DMS79 treated with DMSO at 0.1 percent for 48 hours (cell line): Measurements from ENCODE around the gene BARX2.
A peak's percentile ranks its signal among the peaks of the same experiment; 100 is the strongest.
"Not testable (repeated sequence)": the region's sequence is repeated elsewhere in the genome, so short reads cannot be mapped to it uniquely, and the experiment has no call there.

Experiments used
- DNase-seq: peaks from one replicate; lab custom pipeline; 2025; lab: John Stamatoyannopoulos, UW

BARX2 gene, protein sequence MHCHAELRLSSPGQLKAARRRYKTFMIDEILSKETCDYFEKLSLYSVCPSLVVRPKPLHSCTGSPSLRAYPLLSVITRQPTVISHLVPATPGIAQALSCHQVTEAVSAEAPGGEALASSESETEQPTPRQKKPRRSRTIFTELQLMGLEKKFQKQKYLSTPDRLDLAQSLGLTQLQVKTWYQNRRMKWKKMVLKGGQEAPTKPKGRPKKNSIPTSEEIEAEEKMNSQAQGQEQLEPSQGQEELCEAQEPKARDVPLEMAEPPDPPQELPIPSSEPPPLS

GRCh38 chr11:129375751-129376657 lies at the start of gene BARX2:
Gene BARX2 (plus strand): TSS chr11:129375848. CDS start chr11:129376036, 188 bp downstream.
- DNase-seq: peak; percentile 77

GRCh38 chr11:129326921-129327320 lies 48.7 kb upstream of the BARX2 start:
- DNase-seq: no peak

DNA sequence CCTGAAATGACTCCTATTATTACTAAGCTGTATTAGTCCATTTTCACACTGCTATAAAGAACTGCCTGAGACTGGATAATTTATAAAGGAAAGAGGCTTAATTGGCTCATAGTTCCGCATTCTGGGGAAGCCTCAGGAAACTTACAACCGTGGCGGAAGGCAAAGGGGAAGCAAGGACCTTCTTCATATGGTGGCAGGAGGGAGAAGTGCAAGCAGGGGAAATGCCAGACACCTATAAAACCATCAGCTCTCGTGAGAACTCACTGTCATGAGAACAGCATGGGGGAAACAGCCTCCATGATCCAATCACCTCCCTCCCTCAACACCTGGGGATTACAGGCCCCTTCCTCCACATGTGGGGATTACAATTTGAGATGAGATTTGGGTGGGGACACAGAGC lies 47.9 kb upstream of the BARX2 start:
- not testable (repeated sequence) for DNase-seq

DNA sequence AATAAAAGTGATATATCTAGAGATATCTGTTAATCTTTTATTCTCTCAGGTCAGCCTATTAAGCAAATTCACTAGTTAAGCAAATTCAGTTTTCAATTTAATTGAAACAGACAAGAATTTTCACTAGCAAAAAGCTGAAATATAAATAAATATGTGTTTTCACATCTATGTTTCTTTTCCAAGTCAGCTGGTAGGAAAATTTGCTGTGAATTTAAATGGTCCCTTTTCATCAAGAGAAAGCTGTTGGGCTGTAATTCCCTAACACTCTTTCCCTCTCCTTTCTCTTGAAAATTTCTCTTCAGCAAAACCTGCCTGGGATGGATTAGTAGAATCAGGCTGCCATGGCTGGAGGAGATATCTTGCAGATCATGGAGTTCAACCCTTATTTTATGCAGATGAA lies 46.9 kb upstream of the BARX2 start:
- no peak for DNase-seq

- no peak for DNase-seq
Observed at GRCh38 chr11:129331217-129331616, 44.4 kb upstream of the BARX2 start.

DNA sequence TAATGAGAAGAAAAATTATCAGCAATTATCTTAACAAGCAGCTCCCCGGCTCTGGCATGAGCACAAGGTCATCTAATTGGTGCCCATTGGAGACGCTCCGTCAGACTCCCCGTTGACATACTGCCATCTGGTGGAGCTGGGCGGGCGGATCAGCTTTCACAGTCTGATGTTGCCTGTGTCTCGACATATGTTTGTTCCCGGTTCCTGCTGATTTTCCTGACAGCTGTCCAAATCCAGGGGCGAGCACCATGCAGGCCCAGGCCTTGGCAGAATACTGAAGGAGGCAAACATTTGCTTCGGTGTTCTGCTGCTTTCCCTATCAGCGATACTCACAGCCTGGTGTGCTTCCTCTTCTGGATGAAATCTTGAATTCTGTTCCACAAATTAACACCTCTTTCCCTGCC lies 43.8 kb upstream of the BARX2 start:
- DNase-seq: peak; percentile 92

GRCh38 chr11:129333873-129334272 lies 41.8 kb upstream of the BARX2 start:
- peak; percentile 63 for DNase-seq

DNA sequence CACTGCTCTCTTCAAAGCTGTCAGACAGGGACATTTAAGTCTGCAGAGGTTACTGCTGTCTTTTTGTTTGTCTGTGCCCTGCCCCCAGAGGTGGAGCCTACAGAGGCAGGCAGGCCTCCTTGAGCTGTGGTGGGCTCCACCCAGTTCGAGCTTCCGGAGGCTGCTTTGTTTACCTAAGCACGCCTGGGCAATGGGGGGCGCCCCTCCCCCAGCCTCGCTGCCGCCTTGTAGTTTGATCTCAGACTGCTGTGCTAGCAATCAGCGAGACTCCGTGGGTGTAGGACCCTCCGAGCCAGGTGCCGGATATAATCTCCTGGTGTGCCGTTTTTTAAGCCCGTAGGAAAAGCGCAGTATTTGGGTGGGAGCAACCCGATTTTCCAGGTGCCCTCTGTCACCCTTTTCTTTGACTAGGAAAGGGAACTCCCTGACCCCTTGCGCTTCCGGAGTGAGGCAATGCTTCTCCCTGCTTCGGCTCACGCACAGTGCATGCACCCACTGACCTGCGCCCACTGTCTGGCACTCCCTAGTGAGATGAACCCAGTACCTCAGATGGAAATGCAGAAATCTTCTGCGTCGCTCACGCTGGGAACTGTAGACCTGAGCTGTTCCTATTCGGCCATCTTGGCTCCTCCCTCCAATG lies 31.2 kb upstream of the BARX2 start:
- DNase-seq: not testable (repeated sequence)

- no peak for DNase-seq
Observed at GRCh38 chr11:129346916-129347315, 28.7 kb upstream of the BARX2 start.

GRCh38 chr11:129348813-129349212 lies 26.8 kb upstream of the BARX2 start:
- no peak for DNase-seq

GRCh38 chr11:129352676-129353075 lies 23.0 kb upstream of the BARX2 start:
- no peak for DNase-seq

- no peak for DNase-seq
Observed at GRCh38 chr11:129354691-129355090, 21.0 kb upstream of the BARX2 start.

GRCh38 chr11:129359748-129360147 lies 15.9 kb upstream of the BARX2 start:
- DNase-seq: no peak

DNA sequence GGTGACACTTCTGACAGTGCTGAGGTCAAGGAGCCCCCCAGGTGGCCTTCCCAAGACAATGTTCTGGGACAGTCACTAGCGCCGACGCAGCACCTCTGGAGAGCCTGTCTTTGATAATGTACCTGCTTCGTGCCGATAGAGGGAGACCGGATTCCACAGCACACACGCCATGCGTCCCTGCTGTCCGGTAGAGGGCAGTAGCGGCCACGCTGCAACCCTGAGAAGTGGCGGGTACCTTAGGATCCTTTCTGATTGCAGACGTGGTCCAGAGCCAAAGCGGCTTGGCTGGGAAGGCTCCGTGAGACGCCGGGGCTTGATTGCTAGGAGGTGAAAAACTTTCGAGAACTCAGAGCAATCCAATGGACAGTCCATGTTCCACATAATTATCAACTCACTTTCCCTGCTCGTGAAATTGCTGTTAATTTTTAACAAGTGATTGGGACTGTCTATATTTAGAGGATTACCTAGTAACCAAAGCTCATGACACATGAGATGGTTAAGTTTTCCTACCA lies 11.4 kb upstream of the BARX2 start:
- peak; percentile 94 for DNase-seq

- no peak for DNase-seq
Observed at GRCh38 chr11:129365816-129366215, 9.8 kb upstream of the BARX2 start.

DNA sequence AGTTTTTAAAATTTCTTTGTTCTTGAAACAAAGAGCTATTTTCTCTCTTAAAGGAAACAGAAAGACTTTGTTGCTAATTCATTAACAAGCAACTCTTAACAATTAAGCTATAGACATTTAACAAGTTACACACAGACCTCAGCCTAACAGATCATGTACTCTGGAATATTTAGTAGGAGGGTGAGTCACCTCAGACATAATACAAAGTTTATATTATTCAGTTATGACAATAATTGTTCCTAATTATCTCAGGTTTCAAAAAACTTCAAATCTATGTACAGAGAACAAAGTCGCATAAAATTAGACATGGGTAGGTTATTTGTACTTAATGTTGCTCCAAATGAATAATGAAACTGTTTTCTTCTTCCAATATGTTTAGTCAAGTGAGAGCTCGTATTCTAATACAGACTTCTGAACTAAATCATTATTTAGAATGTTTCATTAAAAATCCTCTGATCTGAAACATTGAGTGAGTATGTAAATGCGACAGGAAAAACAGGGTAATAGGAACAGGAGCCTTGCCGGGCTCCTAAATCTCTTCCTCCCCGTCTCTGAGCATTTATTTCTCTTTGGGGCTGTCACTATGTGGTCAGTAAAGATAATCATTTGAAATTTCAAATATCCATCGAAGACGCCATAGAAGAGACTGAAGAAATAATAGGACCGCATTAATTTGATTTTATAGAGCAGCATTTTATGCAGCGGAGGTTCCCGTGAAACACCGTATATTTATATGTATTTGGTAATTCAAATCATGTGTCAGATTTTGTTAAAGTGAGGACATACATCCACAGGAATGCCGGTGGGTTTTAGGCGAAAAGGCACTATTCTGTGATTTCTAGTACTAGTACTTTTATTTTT lies 8.7 kb upstream of the BARX2 start:
- DNase-seq: no peak

DNA sequence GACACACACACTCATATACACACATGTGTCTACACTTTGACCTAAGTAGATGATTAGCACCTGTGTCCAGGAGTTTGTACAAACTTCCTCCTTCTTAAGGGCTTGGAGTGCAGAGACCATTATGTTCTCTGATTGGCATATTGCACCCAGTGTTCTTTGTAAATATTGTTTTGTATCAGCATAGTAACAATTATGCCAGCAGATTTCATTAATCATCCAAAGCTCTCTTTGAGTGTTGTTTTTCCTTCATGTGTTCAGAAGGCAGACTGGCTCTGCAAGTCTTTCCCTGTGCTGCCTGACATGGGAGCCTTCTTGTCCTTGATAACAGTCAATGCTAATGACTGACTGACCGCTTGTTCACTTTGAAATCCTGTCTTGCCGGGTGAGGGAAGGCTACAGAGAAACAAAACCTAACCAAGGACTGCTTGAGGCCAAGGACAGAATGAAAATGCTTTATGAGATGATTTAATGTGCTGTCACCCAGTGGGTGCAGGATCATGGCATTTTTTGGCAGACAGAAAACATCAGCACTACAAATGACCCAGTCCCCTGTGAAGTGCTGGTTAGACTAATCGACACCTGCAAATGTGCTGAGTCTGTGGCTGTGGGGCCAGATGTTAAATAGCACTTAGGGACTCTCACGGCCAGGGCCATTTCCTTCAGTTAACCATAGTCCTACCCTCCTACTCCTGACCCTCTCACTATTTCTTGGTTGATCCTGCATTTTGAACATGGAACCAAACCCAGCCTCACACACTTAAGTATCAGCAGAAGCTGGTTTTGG lies 6.6 kb upstream of the BARX2 start:
- peak; percentile 25 for DNase-seq

DNA sequence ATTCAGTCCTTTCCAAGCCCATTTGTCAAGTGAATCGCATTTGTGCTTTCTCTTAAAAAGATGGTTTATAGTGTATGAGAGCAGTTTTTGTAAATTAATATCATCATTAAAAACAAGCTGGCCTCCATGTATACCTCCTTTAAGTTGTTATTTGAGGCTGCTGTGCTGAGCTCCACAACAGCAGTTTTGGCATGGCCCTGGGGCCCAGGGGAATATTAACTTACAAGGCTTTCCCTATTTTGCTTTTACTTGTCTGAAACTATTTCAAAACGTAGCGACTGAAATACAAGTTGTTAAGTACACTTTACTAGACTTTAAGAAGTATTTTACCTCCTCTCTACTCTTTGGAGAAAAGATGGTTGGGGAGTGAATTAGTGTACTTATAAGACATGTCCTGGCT lies 4.9 kb upstream of the BARX2 start:
- no peak for DNase-seq

DNA sequence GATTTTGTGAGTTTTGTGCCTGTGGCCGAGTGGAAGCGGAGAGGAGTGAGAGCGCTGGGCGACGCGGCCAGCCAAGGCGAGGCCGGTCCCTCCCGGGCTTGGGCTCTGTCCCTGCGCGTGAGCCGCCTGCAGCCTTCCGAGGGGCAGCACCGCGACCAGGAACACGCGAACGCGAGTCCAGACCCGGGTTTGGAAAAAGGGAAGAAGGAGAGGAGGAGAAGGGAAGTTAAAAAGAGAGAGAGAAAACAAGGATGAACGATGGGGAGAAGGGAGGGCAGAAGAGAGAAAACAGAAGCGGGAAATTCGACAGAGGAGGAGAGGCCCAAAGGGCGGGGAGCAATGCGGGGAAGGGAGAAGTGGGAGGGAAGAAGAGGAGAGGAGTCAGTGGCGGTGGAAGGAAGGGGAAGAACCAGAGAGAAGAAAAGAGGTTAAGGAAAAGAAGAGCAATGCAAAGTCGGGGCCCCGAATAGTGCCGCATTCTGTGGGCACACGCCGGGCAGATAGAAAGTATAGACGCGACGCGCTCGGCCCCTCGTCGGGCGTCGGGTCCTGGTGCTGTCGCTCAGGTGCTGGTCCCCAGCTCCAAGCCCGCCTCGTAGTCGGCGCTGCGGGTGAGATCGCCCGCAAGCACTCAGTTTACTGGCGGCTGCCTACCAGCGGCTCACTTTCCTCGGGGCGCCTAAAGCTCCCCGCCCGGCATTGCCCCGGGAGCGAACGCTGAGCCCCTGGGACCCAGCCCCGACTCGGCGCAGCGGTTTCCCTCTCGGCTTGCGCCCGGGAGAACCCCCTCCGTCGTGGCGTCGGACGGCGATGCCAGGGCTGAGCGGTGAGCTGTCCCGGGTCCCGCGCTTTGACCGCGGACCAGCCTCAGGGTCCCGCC lies 2.8 kb upstream of the BARX2 start:
- DNase-seq: no peak

DNA sequence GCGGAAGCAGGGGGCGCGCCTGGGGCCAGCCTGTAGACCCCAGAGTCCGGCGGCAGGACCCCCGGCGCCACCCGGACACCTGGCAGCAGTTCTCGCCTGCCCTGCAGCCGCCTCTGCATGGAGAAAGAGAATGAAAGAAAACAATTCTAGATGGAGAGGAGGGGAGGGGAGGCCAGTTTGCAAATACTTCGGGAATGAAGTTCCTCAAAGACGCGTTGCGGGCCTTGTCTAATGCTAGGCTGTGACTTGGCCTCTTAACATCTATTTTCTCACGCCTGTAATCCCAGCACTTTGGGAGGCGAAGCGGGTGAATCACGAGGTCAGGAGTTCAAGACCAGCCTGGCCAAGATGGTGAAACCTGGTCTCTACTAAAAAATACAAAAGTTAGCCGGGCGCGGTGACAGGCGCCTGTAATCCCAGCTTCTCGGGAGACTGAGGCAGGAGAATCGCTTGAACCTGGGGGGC lies 2.1 kb upstream of the BARX2 start:
- no peak for DNase-seq
